SK-N-SH treated with all-trans-retinoic acid at 6 μM for 48 hours (cell line): ENCODE measurements around the gene LSR.
"Not testable (repeated sequence)": the region's sequence is repeated elsewhere in the genome, so short reads cannot be mapped to it uniquely, and the experiment has no call there.

Experiments
- ATAC-seq: fragments of 200-7000 bp; cut with Tn5 transposase; 3 replicates; pipeline ENCODE4 v1.9.1; 2020; ENCODE audit warnings: mild to moderate bottlenecking, moderate library complexity
- ARNTL ChIP-seq: fragments of 450-650 bp; formaldehyde crosslinking; IDR thresholded peaks from 2 replicates; pipeline ENCODE4 v1.5.0; 2020; ENCODE audit warnings: low read depth, mild to moderate bottlenecking, moderate library complexity, borderline replicate concordance
- BACH2 ChIP-seq: fragments of 250-450 bp; sonication (Bioruptor Pico); IDR thresholded peaks from 2 replicates; pipeline ENCODE4 v1.9.0; 2021; ENCODE audit warnings: mild to moderate bottlenecking, borderline replicate concordance
- CSDC2 ChIP-seq: fragments of 250-450 bp; sonication (Bioruptor Pico); IDR thresholded peaks from 2 replicates; pipeline ENCODE4 v1.5.0; 2020; ENCODE audit warnings: mild to moderate bottlenecking, moderate library complexity
- ESRRG ChIP-seq: fragments of 250-450 bp; sonication (Bioruptor Pico); IDR thresholded peaks from 2 replicates; pipeline ENCODE4 v1.6.1; 2021; ENCODE audit warnings: mild to moderate bottlenecking
- GLIS3 ChIP-seq: fragments of 250-450 bp; sonication (Bioruptor Pico); IDR thresholded peaks from 2 replicates; pipeline ENCODE4 v1.5.0; 2020; ENCODE audit warnings: mild to moderate bottlenecking, moderate library complexity
- ISL1 ChIP-seq: fragments of 250-450 bp; sonication (Bioruptor Pico); IDR thresholded peaks from 2 replicates; pipeline ENCODE4 v2.1.2; 2022; ENCODE audit warnings: mild to moderate bottlenecking, moderate library complexity
- OSR1 ChIP-seq: fragments of 250-450 bp; sonication (Bioruptor Pico); IDR thresholded peaks from 2 replicates; pipeline ENCODE4 v1.8.0; 2022; ENCODE audit warnings: moderate library complexity, mild to moderate bottlenecking, inconsistent platforms
- PPARA ChIP-seq: fragments of 250-450 bp; sonication (Bioruptor Pico); IDR thresholded peaks from 2 replicates; pipeline ENCODE4 v1.5.0; 2020; ENCODE audit warnings: mild to moderate bottlenecking, borderline replicate concordance
- SNAI2 ChIP-seq: fragments of 250-450 bp; sonication (Bioruptor Pico); IDR thresholded peaks from 2 replicates; pipeline ENCODE4 v1.5.0; 2020; ENCODE audit warnings: mild to moderate bottlenecking, moderate library complexity
- TCF4 ChIP-seq: fragments of 250-450 bp; sonication (Bioruptor Pico); IDR thresholded peaks from 2 replicates; pipeline ENCODE4 v1.8.0; 2021; ENCODE audit warnings: mild to moderate bottlenecking, moderate library complexity, borderline replicate concordance
- TOX ChIP-seq: fragments of 250-450 bp; sonication (Bioruptor Pico); IDR thresholded peaks from 2 replicates; pipeline ENCODE4 v1.8.0; 2021; ENCODE audit warnings: mild to moderate bottlenecking, moderate library complexity, borderline replicate concordance
- ZC3H10 ChIP-seq: fragments of 250-450 bp; sonication (Bioruptor Pico); IDR thresholded peaks from 2 replicates; pipeline ENCODE4 v1.5.1; 2021; ENCODE audit warnings: mild to moderate bottlenecking, moderate library complexity
- ZFP3 ChIP-seq: fragments of 250-450 bp; sonication (Bioruptor Pico); IDR thresholded peaks from 2 replicates; pipeline ENCODE4 v1.5.0; 2020; ENCODE audit warnings: mild to moderate bottlenecking, moderate library complexity
- ZNF565 ChIP-seq: fragments of 450-650 bp; formaldehyde crosslinking; conservative IDR thresholded peaks from 2 replicates; pipeline ENCODE4 v1.5.0; 2020; ENCODE audit warnings: low read depth, mild to moderate bottlenecking, moderate library complexity
- ZNF8 ChIP-seq: fragments of 450-650 bp; formaldehyde crosslinking; IDR thresholded peaks from 2 replicates; pipeline ENCODE4 v1.5.0; 2020; ENCODE audit warnings: mild to moderate bottlenecking, moderate library complexity
- TF ChIP-seq, protein P1 (sequence below): fragments of 250-450 bp; sonication (Bioruptor Pico); IDR thresholded peaks from 2 replicates; pipeline ENCODE4 v1.5.1; 2021; ENCODE audit warnings: mild to moderate bottlenecking, moderate library complexity
- TF ChIP-seq, protein P2 (sequence below): fragments of 250-450 bp; sonication (Bioruptor Pico); IDR thresholded peaks from 2 replicates; pipeline ENCODE4 v1.5.1; 2020; ENCODE audit warnings: low read depth, mild to moderate bottlenecking, moderate library complexity
- TF ChIP-seq, protein P3 (sequence below): fragments of 250-450 bp; sonication (Bioruptor Pico); IDR thresholded peaks from 2 replicates; pipeline ENCODE4 v1.8.0; 2021; ENCODE audit warnings: low read depth, mild to moderate bottlenecking, moderate library complexity, borderline replicate concordance
- TF ChIP-seq, protein P4 (sequence below): fragments of 250-450 bp; sonication (Bioruptor Pico); IDR thresholded peaks from 2 replicates; pipeline ENCODE4 v1.8.0; 2020; ENCODE audit warnings: mild to moderate bottlenecking, moderate library complexity, borderline replicate concordance
- TF ChIP-seq, protein P5 (sequence below): fragments of 250-450 bp; sonication (Bioruptor Pico); IDR thresholded peaks from 2 replicates; pipeline ENCODE4 v1.5.0; 2020; ENCODE audit warnings: mild to moderate bottlenecking, moderate library complexity

LSR gene

DNA sequence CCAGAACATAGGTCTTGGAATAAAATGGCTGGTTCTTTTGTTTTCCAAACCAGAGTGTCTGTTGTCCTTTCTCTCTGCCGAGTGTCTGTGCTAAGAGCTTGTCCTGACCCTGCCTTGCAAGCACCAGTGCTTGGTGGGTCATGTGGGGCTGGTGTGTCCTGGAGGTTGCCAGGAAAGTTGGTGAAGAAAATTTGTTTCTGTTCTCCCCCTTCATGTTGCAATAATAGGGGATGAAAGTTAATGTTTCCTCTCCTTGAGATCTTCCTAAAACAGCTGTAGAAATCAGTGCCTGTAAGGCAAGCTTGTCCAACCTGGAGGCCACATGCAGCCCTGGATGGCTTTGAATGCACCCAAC lies 36.3 kb downstream of the LSR start (continued):
- TF ChIP-seq, protein P1, sequence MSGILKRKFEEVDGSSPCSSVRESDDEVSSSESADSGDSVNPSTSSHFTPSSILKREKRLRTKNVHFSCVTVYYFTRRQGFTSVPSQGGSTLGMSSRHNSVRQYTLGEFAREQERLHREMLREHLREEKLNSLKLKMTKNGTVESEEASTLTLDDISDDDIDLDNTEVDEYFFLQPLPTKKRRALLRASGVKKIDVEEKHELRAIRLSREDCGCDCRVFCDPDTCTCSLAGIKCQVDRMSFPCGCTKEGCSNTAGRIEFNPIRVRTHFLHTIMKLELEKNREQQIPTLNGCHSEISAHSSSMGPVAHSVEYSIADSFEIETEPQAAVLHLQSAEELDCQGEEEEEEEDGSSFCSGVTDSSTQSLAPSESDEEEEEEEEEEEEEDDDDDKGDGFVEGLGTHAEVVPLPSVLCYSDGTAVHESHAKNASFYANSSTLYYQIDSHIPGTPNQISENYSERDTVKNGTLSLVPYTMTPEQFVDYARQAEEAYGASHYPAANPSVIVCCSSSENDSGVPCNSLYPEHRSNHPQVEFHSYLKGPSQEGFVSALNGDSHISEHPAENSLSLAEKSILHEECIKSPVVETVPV (CRISPR knock-in tag): no peak
- TF ChIP-seq BACH2 (CRISPR knock-in tag): no peak
- TF ChIP-seq CSDC2 (CRISPR knock-in tag): no peak
- no peak for TF ChIP-seq PPARA (CRISPR knock-in tag)

DNA sequence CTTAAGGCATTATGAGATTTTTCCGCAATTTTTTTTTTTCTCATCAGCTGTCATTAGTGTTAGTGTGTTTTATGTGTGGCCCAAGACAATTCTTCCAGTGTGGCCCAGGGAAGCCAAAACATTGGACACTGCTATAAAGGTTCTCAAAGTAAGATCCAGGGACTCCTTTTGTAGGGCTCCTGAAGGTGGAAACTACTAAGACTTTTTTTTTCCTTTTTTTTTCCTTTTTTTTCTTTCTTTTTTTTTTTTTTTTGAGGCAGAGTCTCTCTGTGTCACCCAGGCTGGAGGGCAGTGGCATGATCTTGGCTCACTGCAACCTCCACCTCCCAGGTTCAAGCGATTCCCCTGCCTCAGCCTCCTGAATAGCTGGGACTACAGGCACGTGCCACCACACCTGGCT lies 36.7 kb downstream of the LSR start:
- not testable (repeated sequence) for ATAC-seq

DNA sequence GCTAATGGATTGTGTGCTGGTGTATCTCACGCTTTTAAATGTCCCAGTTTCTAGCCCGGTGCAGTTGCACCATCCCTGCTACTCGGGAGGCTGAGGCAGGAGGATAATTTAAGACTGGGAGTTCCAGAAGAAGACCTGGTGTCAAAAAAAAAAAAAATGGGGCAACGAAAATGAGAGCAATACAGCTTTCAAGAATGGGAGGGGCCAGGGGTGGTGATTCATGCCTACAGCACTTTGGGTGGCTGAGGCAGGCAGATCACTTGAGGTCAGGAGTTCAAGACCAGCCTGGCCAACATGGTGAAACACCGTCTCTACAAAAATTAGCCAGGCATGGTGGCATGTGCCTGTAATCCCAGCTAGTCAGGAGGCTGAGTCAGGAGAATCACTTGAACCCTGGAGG lies 37.3 kb downstream of the LSR start:
- not testable (repeated sequence) for ATAC-seq

DNA sequence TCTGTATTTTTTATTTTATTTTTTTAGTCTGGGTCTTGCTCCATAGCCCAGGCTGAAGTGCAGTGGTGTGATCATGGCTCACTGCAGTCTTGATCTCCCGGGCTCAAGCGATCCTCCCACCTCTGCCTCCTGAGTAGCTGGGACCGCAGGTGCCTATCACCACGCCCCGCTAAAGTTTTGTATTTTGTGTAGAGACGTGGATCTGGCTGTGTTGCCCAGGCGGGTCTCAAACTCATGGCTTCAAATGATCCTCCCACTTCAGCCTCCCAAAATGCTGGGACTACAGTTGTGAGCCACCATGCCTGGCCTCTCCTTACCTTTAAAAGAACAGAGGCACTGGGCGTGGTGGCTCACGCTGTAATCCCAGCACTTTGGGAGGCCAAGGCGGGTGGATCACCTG lies 38.9 kb downstream of the LSR start:
- ATAC-seq: no peak
- TF ChIP-seq TCF4 (no peak), ZNF565 (CRISPR knock-in tag) (no peak), TOX (CRISPR knock-in tag) (no peak), ISL1 (CRISPR knock-in tag) (no peak), SNAI2 (CRISPR knock-in tag) (no peak), ZC3H10 (no peak)
- TF ChIP-seq, protein P1 (CRISPR knock-in tag): no peak
- TF ChIP-seq, protein P2, sequence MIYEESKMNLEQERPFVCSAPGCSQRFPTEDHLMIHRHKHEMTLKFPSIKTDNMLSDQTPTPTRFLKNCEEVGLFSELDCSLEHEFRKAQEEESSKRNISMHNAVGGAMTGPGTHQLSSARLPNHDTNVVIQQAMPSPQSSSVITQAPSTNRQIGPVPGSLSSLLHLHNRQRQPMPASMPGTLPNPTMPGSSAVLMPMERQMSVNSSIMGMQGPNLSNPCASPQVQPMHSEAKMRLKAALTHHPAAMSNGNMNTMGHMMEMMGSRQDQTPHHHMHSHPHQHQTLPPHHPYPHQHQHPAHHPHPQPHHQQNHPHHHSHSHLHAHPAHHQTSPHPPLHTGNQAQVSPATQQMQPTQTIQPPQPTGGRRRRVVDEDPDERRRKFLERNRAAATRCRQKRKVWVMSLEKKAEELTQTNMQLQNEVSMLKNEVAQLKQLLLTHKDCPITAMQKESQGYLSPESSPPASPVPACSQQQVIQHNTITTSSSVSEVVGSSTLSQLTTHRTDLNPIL (CRISPR knock-in tag): no peak
- TF ChIP-seq, protein P3, sequence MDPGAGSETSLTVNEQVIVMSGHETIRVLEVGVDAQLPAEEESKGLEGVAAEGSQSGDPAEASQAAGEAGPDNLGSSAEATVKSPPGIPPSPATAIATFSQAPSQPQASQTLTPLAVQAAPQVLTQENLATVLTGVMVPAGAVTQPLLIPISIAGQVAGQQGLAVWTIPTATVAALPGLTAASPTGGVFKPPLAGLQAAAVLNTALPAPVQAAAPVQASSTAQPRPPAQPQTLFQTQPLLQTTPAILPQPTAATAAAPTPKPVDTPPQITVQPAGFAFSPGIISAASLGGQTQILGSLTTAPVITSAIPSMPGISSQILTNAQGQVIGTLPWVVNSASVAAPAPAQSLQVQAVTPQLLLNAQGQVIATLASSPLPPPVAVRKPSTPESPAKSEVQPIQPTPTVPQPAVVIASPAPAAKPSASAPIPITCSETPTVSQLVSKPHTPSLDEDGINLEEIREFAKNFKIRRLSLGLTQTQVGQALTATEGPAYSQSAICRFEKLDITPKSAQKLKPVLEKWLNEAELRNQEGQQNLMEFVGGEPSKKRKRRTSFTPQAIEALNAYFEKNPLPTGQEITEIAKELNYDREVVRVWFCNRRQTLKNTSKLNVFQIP (CRISPR knock-in tag): no peak
- TF ChIP-seq, protein P4, sequence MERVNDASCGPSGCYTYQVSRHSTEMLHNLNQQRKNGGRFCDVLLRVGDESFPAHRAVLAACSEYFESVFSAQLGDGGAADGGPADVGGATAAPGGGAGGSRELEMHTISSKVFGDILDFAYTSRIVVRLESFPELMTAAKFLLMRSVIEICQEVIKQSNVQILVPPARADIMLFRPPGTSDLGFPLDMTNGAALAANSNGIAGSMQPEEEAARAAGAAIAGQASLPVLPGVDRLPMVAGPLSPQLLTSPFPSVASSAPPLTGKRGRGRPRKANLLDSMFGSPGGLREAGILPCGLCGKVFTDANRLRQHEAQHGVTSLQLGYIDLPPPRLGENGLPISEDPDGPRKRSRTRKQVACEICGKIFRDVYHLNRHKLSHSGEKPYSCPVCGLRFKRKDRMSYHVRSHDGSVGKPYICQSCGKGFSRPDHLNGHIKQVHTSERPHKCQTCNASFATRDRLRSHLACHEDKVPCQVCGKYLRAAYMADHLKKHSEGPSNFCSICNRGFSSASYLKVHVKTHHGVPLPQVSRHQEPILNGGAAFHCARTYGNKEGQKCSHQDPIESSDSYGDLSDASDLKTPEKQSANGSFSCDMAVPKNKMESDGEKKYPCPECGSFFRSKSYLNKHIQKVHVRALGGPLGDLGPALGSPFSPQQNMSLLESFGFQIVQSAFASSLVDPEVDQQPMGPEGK: no peak
- TF ChIP-seq, all 23 proteins: peak for 0

DNA sequence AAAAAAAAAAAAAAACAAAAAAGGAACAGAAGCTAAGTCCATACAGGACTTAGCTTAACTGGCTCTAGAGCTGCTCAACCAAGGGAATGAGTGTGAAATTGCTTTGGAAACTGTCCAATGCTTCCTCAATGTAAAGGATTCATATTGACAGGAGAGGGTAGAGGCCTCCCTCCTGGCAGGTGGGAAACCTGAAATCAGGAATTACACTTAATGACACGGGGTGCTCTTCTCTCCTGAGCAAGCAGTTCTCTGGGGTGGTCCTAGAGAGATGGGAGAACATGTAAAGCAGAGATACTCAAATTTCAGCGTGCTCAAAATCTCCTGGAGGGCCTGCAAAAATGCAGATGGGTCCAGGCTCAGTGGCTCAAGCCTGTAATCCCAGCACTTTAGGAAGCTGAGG lies 39.5 kb downstream of the LSR start:
- ATAC-seq: no peak
- TF ChIP-seq CSDC2 (CRISPR knock-in tag): no peak
- no peak for TF ChIP-seq ARNTL
- no peak for TF ChIP-seq ZC3H10
- no peak for TF ChIP-seq GLIS3 (CRISPR knock-in tag)
- no peak for TF ChIP-seq SNAI2 (CRISPR knock-in tag)
- TF ChIP-seq, protein P3 (CRISPR knock-in tag): no peak
- TF ChIP-seq ZNF565 (CRISPR knock-in tag): no peak
- no peak for TF ChIP-seq ZFP3 (CRISPR knock-in tag)
- TF ChIP-seq OSR1 (CRISPR knock-in tag): no peak
- TF ChIP-seq PPARA (CRISPR knock-in tag): no peak
- TF ChIP-seq ESRRG (CRISPR knock-in tag): no peak
- TF ChIP-seq ZNF8 (CRISPR knock-in tag): no peak
- TF ChIP-seq, protein P5, sequence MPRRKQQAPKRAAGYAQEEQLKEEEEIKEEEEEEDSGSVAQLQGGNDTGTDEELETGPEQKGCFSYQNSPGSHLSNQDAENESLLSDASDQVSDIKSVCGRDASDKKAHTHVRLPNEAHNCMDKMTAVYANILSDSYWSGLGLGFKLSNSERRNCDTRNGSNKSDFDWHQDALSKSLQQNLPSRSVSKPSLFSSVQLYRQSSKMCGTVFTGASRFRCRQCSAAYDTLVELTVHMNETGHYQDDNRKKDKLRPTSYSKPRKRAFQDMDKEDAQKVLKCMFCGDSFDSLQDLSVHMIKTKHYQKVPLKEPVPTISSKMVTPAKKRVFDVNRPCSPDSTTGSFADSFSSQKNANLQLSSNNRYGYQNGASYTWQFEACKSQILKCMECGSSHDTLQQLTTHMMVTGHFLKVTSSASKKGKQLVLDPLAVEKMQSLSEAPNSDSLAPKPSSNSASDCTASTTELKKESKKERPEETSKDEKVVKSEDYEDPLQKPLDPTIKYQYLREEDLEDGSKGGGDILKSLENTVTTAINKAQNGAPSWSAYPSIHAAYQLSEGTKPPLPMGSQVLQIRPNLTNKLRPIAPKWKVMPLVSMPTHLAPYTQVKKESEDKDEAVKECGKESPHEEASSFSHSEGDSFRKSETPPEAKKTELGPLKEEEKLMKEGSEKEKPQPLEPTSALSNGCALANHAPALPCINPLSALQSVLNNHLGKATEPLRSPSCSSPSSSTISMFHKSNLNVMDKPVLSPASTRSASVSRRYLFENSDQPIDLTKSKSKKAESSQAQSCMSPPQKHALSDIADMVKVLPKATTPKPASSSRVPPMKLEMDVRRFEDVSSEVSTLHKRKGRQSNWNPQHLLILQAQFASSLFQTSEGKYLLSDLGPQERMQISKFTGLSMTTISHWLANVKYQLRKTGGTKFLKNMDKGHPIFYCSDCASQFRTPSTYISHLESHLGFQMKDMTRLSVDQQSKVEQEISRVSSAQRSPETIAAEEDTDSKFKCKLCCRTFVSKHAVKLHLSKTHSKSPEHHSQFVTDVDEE (CRISPR knock-in tag): no peak
- TF ChIP-seq, protein P2 (CRISPR knock-in tag): no peak
- no peak for TF ChIP-seq TCF4
